ENCODE results near the gene IFNK. TPM values are rescaled to one million over a fixed set of nuclear protein-coding genes. Genes with fewer than 3 reads are reported as not detected.

Gene IFNK
- polyA plus RNA-seq, 1 of the 3 experiments (the other 2 are of a cell fraction) = not detected

GRCh38 chr9:27504259-27504658, 19.8 kb upstream of the IFNK start:
- Histone ChIP-seq H3K36me3 (replicated peaks in 1 of 2; ENCODE audit: control insufficient read depth in 1 of 2, insufficient read depth in 2 of 2, low read length in 1 of 2) (no peaks in the 10 kb centered on the region), H2AFZ (ENCODE audit: low read depth) (no peak overlapping the region), H4K20me1 (ENCODE audit: insufficient read depth) (no peaks in the 10 kb centered on the region), H3F3A (replicated peaks; ENCODE audit: insufficient read depth) (peaks cover 19% of the 10 kb centered on the region), H3K27me3 (ENCODE audit: insufficient read depth) (no peaks in the 10 kb centered on the region), H3K9ac (no peak overlapping the region), H3K9me2 (no peaks in the 10 kb centered on the region), H3K4me1 (ENCODE audit: control insufficient read depth in 1 of 2, insufficient read depth in 2 of 2, low read depth in 1 of 2, low read length in 1 of 2) (peaks cover 0 to 3% of the 10 kb centered on the region in 2 experiments; a peak in 1 of 4 replicates), H3K27ac (ENCODE audit: low read depth in 2 of 2, low read length in 1 of 2) (no peak overlapping the region), H3K4me2 (no peak overlapping the region), H3K79me2 (ENCODE audit: insufficient read depth) (no peaks in the 10 kb centered on the region), H3K9me3 (no peaks in the 10 kb centered on the region), H3K4me3 (ENCODE audit: low read depth in 2 of 2, low read length in 1 of 2) (no peak overlapping the region)
- CTCF ChIA-PET = no interaction called here
- DNase-seq = no peak
- TF ChIP-seq MEF2A (IDR thresholded peaks at IDR 0.05; ENCODE audit: borderline replicate concordance, low read depth) (no peak), TCF12 (IDR thresholded peaks at IDR 0.05) (no peak), NRF1 (IDR thresholded peaks at IDR 0.05; ENCODE audit: low read depth, low read length) (no peak), GABPA (IDR thresholded peaks at IDR 0.05; ENCODE audit: low read depth) (no peak), RAD21 (IDR thresholded peaks at IDR 0.05; ENCODE audit: low read length) (no peak), POLR2AphosphoS5 (IDR thresholded peaks at IDR 0.05; ENCODE audit: low read depth, low read length) (no peak), CTCF (IDR thresholded peaks at IDR 0.05) (no peak), EZH2phosphoT487 (IDR thresholded peaks at IDR 0.05; ENCODE audit: borderline replicate concordance, low read depth) (no peak), JUND (IDR thresholded peaks at IDR 0.05) (no peak), PBX3 (IDR thresholded peaks at IDR 0.05) (no peak), RFX5 (IDR thresholded peaks at IDR 0.05; ENCODE audit: low read length) (no peak), EP300 (IDR thresholded peaks at IDR 0.05; ENCODE audit: borderline replicate concordance in 1 of 2, low read depth in 1 of 2, low read length in 1 of 2) (no peak), USF2 (IDR thresholded peaks at IDR 0.05; ENCODE audit: borderline replicate concordance, low read depth, low read length) (no peak)
- TF ChIP-seq, protein P1, sequence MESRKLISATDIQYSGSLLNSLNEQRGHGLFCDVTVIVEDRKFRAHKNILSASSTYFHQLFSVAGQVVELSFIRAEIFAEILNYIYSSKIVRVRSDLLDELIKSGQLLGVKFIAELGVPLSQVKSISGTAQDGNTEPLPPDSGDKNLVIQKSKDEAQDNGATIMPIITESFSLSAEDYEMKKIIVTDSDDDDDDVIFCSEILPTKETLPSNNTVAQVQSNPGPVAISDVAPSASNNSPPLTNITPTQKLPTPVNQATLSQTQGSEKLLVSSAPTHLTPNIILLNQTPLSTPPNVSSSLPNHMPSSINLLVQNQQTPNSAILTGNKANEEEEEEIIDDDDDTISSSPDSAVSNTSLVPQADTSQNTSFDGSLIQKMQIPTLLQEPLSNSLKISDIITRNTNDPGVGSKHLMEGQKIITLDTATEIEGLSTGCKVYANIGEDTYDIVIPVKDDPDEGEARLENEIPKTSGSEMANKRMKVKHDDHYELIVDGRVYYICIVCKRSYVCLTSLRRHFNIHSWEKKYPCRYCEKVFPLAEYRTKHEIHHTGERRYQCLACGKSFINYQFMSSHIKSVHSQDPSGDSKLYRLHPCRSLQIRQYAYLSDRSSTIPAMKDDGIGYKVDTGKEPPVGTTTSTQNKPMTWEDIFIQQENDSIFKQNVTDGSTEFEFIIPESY (IDR thresholded peaks at IDR 0.05; ENCODE audit: borderline replicate concordance, low read depth) = no peak
- TF ChIP-seq, protein P2, sequence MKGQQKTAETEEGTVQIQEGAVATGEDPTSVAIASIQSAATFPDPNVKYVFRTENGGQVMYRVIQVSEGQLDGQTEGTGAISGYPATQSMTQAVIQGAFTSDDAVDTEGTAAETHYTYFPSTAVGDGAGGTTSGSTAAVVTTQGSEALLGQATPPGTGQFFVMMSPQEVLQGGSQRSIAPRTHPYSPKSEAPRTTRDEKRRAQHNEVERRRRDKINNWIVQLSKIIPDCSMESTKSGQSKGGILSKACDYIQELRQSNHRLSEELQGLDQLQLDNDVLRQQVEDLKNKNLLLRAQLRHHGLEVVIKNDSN (IDR thresholded peaks at IDR 0.05; ENCODE audit: borderline replicate concordance, low read depth) = no peak
- POLR2A ChIA-PET = no interaction called here
